Heart right ventricle (tissue), 16 donors: ENCODE data around the gene OPTN. TPM values are rescaled to one million over a fixed set of nuclear protein-coding genes. Genes with fewer than 3 reads are reported as not detected.

Source experiments
- ATAC-seq, 8 donors: fragments of 200-7000 bp; cut with Tn5 transposase; one replicate each; pipeline ENCODE4 v1.9.1; 2020; ENCODE audit warnings: mild to moderate bottlenecking in 8 of 8, moderate library complexity in 8 of 8, moderate number of reproducible peaks in 1 of 8
- DNase-seq, 2 donors: peaks; one replicate each; pipeline ENCODE4 v3.0.0-alpha.2; 2020
- H3K27ac ChIP-seq, 10 donors: fragments of 200-600 bp; sonication (generic) in 2 of 10; one replicate each; pipeline versions ENCODE4 v1.5.0 to v1.8.0; 2020 to 2022; ENCODE audit warnings: mild to moderate bottlenecking in 3 of 10
- H3K27me3 ChIP-seq, 7 donors: fragments of 200-600 bp; one replicate each; pipeline ENCODE4 v1.8.0; 2021 to 2022; ENCODE audit warnings: mild to moderate bottlenecking in 2 of 7
- H3K36me3 ChIP-seq, 9 donors: fragments of 200-600 bp; sonication (generic) in 1 of 9; one replicate each; pipeline versions ENCODE4 v1.5.0 to v1.8.0; 2020 to 2022; ENCODE audit warnings: mild to moderate bottlenecking in 2 of 9
- H3K4me1 ChIP-seq, 9 donors: fragments of 200-600 bp; sonication (generic) in 1 of 9; one replicate each; pipeline versions ENCODE4 v1.5.0 to v1.8.0; 2020 to 2022; ENCODE audit warnings: mild to moderate bottlenecking in 4 of 9
- H3K4me3 ChIP-seq, 10 donors: fragments of 200-600 bp; sonication (generic) in 2 of 10; one replicate each; pipeline versions ENCODE4 v1.5.0 to v1.8.0; 2020 to 2022; ENCODE audit warnings: mild to moderate bottlenecking in 7 of 10, moderate library complexity in 2 of 10
- H3K9me3 ChIP-seq, 11 donors: fragments of 200-600 bp in 10 of 11; sonication (generic) in 2 of 11; one replicate each; pipeline versions ENCODE4 v1.5.0 to v1.8.0; 2013 to 2022; ENCODE audit warnings: mild to moderate bottlenecking in 2 of 11, control low read depth in 1 of 11, moderate library complexity in 1 of 11
- CTCF ChIP-seq, 9 donors: fragments of 200-600 bp; sonication (generic) in 2 of 9; IDR thresholded peaks; one replicate each; pipeline versions ENCODE4 v1.5.0 to v1.8.0; 2021 to 2022; ENCODE audit warnings: antibody characterized with exemption in 9 of 9, mild to moderate bottlenecking in 5 of 9, moderate library complexity in 1 of 9
- WGBS, 2 donors: extraction: QIAGEN DNeasy Blood & Tissue Kit; methylation state at CpG; one replicate each; pipeline ENCODE4 v1.1.7; 2013; ENCODE audit warnings: inconsistent platforms in 1 of 2; 5-methylcytosine and 5-hydroxymethylcytosine counted together
- intact Hi-C, 10 donors: fragments of 100-400 bp; cut with DNase I; formaldehyde crosslinking; loops; one replicate each; pipeline versions ENCODE4 v1.11.1 to v1.14.2; 2022
- polyA plus RNA-seq, 2 donors: library from polyadenylated mRNA; stranded (reverse); fragments of 200-250 nt; gene quantifications; one replicate each; pipeline ENCODE4 v1.2.3, GENCODE V29; 2013
- total RNA-seq, 10 donors: library from RNA; stranded (reverse); fragmentation: NEBNext Ultra II Directional in 3 of 10; extraction: Animal tissue kit (Norgen Biotek cat#: 25700) in 3 of 10; gene quantifications; one replicate each; pipeline versions ENCODE4 v1.2.1 to v1.2.4, GENCODE V29; 2021 to 2023
- donor health status: Arrhythmogenic right ventricular cardiomyopathy.
- donor health status: ischemic (EF 13 %, LVEDD 7.1; RV severe dilation, severe dysfunction).
- donor health status: healthy with polysubstance abuse.
- donor health status: DM: no; HTN: yes; CAD: no.
- donor health status: DM: no; HTN: no; CAD: no.
- donor health status: ischemic (EF 25% LVEDD 6.9; RV normal size, moderate dysfunction).
- donor health status: ischemic (EF 25% LVEDD 5.7; RV mildly dilated, moderate dysfunction).
- donor health status: healthy.
- donor health status: DM: yes; HTN: yes; CAD: no.
- donor health status: Ischemic cardiomyopathy.
- donor health status: ischemic (EF 35%, LVEDD 5.7; RV mildly dilated, moderate dysfunction).
- donor health status: nonischemic (EF 11% LVEDD 7.7; RV severe dilation, severe dysfunction).
- donor health status: DM: yes; HTN: yes; CAD: no.
- donor health status: PGD.
- donor health status: ischemic (EF 29% LVEDD 5.4; RV normal size, mild dysfunction).
- donor health status: nonischemic (EF 23%, LVEDD 6.1; RV moderate dilation, normal function).

OPTN gene
- total and polyA plus RNA-seq, 12 donors: 59.0 to 218 (median 125) TPM

GRCh38 chr10:13102002-13102794 is 2.2 kb downstream of the OPTN start:
- 27 to 31% methylated on average over 13 of the region's 13 CpGs for WGBS, 2 donors
- Histone ChIP-seq H3K27me3 (no peaks in the 10 kb centered on the region), H3K4me3 (peak overlapping the region in 9 of 10 donors; percentile 4 to 99 (median 96)), H3K27ac (peak overlapping the region; percentile 26 to 99 (median 96)), H3K36me3 (peaks cover 0 to 29% (median 0%) of the 10 kb centered on the region in 9 donors), H3K4me1 (peaks cover 2 to 63% (median 39%) of the 10 kb centered on the region in 9 donors), H3K9me3 (no peaks in the 10 kb centered on the region)
- DNase-seq: peak; percentile 16 to 33
- intact Hi-C loops: no loop called here
- ATAC-seq: peak in 4 of 8 donors; percentile 2 to 19 (median 10)
- TF ChIP-seq CTCF (IDR thresholded peaks at IDR 0.05): no peak

GRCh38 chr10:13103554-13103953 is 3.6 kb downstream of the OPTN start:
- TF ChIP-seq CTCF (IDR thresholded peaks at IDR 0.05): no peak
- Histone ChIP-seq H3K9me3 (no peaks in the 10 kb centered on the region), H3K4me1 (peaks cover 2 to 73% (median 39%) of the 10 kb centered on the region in 9 donors), H3K27ac (peak overlapping the region in 4 of 10 donors; percentile 13 to 98 (median 58)), H3K4me3 (no peak overlapping the region), H3K36me3 (peaks cover 0 to 41% (median 0%) of the 10 kb centered on the region in 9 donors), H3K27me3 (no peaks in the 10 kb centered on the region)
- intact Hi-C loops: no loop called here
- 75 to 87% methylated on average over 2 of the region's 2 CpGs for WGBS, 2 donors
- DNase-seq (no peak), ATAC-seq (no peak)

GRCh38 chr10:13104697-13105096 is 4.7 kb downstream of the OPTN start:
- Histone ChIP-seq H3K27me3 (no peaks in the 10 kb centered on the region), H3K27ac (no peak overlapping the region), H3K4me1 (peaks cover 2 to 65% (median 36%) of the 10 kb centered on the region in 9 donors), H3K9me3 (no peaks in the 10 kb centered on the region), H3K4me3 (no peak overlapping the region), H3K36me3 (peaks cover 0 to 52% (median 7%) of the 10 kb centered on the region in 9 donors)
- ATAC-seq: no peak
- TF ChIP-seq CTCF (IDR thresholded peaks at IDR 0.05): no peak
- no peak for DNase-seq
- intact Hi-C loops: no loop called here
- WGBS, 2 donors: 97% methylated on average over 14 of the region's 14 CpGs

GRCh38 chr10:13105184-13105583 is 5.2 kb downstream of the OPTN start:
- Histone ChIP-seq H3K36me3 (peaks cover 0 to 57% (median 8%) of the 10 kb centered on the region in 9 donors), H3K4me1 (peaks cover 2 to 66% (median 36%) of the 10 kb centered on the region in 9 donors), H3K9me3 (no peaks in the 10 kb centered on the region), H3K27me3 (no peaks in the 10 kb centered on the region), H3K4me3 (no peak overlapping the region), H3K27ac (peak overlapping the region in 2 of 10 donors; percentile 24 to 40)
- DNase-seq (no peak), ATAC-seq (no peak)
- WGBS, 2 donors: 74 to 83% methylated on average over 4 of the region's 4 CpGs
- TF ChIP-seq CTCF (IDR thresholded peaks at IDR 0.05): no peak
- intact Hi-C loops: no loop called here
